Omental fat pad (tissue), 4 donors: Measurements from ENCODE around the gene COL4A4. TPM values are rescaled to one million over a fixed set of nuclear protein-coding genes. Genes with fewer than 3 reads are reported as not detected.

Experiments used
- ATAC-seq: fragments of 150-250 bp; one replicate; pipeline ENCODE4 v1.9.1; 2016; ENCODE audit warnings: mild to moderate bottlenecking, moderate library complexity; ENCODE audit not compliant: low FRiP score
- DNase-seq: peaks from one replicate; pipeline ENCODE4 v3.0.0-alpha.2; 2019; ENCODE audit warnings: low spot score
- CTCF ChIP-seq, 3 donors: fragments of 450-650 bp; IDR thresholded peaks; one replicate each; pipeline ENCODE4 v1.5.1; 2016 to 2017; ENCODE audit warnings: antibody characterized with exemption in 3 of 3, mild to moderate bottlenecking in 3 of 3, moderate library complexity in 2 of 3
- total RNA-seq, 4 donors: library from RNA; depleted of rRNA; stranded (reverse); fragments of >200 nt; gene quantifications; one replicate each; pipeline ENCODE4 v1.1.0, GENCODE V29; 2016

Gene COL4A4
- total RNA-seq, 4 donors from 2014 or later, result 0.38 to 1.9 (median 0.64) TPM

- ATAC-seq (no peak), DNase-seq (no peak)
- no peak for TF ChIP-seq CTCF (IDR thresholded peaks at IDR 0.05)
Measured at GRCh38 chr2:227007148-227007547, 156.9 kb downstream of the COL4A4 start.

DNA sequence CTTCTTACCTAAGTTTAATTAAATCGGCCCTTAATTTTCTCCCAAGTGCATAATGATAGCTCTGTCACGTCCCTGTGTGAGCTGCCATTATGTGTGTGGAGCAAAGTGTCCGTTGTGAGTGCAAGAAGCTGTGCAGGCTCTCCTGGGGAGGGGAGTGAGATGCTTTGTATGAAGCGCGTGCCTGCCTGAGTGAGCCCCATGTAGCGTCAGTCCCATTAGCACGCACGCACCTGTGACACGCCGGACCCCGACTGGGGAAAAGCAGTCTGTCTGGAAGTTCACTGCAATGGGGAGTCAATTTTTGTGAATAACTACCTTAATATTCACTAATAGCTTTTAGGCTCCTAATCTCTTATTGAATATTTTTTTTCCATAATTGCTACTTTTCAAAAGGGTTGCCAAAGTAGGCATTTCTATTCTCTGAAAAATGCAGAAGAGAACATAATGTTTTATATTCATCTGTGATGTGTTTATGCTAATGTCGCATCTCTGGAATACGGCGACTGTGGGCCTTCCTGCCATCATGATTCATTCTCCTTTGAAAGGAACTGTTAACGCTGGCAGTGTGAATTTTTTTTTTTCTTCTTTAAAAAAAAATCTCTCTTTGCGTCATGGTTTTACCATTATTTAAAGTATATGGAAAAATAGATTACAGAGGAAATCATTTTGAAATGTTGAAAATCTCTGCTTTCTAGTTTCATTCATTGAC is 157.7 kb downstream of the COL4A4 start:
- TF ChIP-seq CTCF (IDR thresholded peaks at IDR 0.05), result no peak
- ATAC-seq (no peak), DNase-seq (no peak)

DNA sequence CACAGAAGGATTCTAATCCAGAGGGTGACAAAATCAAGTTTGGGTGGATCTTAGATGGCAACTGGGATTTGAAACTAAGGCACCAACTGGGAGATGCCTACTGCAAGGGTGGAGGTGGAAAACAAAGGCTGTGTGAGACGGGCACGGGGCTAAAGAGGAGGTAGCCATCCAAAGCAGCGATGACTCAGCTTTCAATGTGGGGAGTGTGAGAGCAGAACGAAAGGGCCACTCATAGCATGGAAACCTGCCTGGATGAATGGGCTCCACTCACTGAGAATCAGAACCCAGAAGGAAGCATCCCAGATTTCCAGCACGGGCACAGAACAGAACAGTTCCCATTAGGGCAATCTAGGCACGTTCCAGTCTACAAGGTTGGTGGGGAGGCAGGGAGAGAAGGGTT is 159.5 kb downstream of the COL4A4 start:
- ATAC-seq, result no peak
- no peak for TF ChIP-seq CTCF (IDR thresholded peaks at IDR 0.05)
- no peak for DNase-seq

DNA sequence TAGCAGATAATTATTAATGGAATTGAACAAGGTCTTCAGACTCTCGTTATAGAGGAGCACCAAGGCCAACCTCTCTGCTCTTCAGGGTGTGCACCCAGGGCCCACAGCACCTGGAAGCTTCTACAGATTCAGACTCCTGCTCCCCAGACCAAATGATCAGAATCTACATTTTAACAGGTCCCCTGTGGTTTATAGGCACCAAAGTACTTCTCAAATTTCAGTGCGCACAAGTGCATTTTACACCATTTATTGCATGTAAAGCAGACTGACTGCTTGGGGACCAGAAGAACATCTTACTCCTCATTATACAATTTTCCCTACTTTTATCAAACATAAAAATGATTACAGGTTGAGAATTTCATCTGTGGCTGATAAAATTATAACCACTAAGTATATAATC is 163.9 kb downstream of the COL4A4 start:
- TF ChIP-seq CTCF (IDR thresholded peaks at IDR 0.05), result no peak
- ATAC-seq, result no peak
- DNase-seq, result no peak

DNA sequence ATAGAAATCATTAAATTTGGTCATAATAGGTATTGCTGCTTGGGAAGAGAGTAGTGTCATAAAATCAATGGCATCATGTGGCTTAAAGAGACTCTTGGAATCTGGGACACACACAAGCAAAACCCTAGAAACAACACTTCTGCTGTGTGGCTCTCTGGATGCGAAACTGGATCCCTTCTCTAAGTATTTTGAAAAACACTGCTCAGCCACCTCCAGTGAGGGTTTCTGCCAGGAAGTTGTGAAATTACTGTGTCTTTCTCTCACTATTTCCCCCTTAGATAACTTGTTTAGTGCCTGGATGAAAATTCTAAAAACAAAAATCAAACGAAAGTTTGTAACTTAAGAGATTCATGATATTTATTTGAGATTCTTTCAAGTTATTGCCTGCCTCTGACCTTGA is 164.3 kb downstream of the COL4A4 start:
- DNase-seq, result no peak
- no peak for ATAC-seq
- TF ChIP-seq CTCF (IDR thresholded peaks at IDR 0.05), result no peak

DNA sequence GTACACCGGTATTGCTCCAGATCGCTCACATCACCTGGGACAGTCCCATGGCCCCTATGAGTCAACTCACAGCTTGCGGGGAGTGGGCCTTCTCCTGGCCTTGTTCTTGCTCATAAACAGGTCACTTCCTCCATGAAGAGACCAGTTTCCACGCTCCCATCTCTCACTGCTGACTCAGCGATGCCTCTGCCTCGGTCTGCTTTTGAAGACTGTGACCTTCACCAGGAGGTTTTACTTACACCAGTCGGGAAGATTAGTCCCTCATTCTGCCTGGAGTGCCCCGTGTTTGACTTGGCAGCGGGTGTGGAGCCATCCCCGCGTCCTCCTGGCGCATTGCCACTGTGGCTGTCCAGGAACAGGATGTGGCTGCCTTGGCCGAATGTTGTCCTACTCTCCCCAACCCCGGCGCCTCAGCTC is 168.4 kb downstream of the COL4A4 start:
- no peak for ATAC-seq
- TF ChIP-seq CTCF (IDR thresholded peaks at IDR 0.05), result no peak
- no peak for DNase-seq

- ATAC-seq (no peak), DNase-seq (no peak)
- TF ChIP-seq CTCF (IDR thresholded peaks at IDR 0.05), result no peak
Measured at GRCh38 chr2:226994775-226995174, 169.2 kb downstream of the COL4A4 start.
